ENCODE results near the gene JARID2.

Gene JARID2

GRCh38 chr6:15461127-15461944 is 215.5 kb downstream of the JARID2 start:
- no peak for DNase-seq (ENCODE audit: low read depth in 2 of 2)

GRCh38 chr6:15462256-15462655 is 216.4 kb downstream of the JARID2 start:
- DNase-seq (ENCODE audit: low read depth in 2 of 2): no peak

- peak; percentile 66 to 70 for DNase-seq (ENCODE audit: low read depth in 2 of 2)
Observed at GRCh38 chr6:15462717-15463525, 217.1 kb downstream of the JARID2 start.

- DNase-seq (ENCODE audit: low read depth in 2 of 2): no peak
Observed at GRCh38 chr6:15464211-15464725, 218.4 kb downstream of the JARID2 start.

GRCh38 chr6:15465212-15465611 is 219.3 kb downstream of the JARID2 start:
- no peak for DNase-seq (ENCODE audit: low read depth in 2 of 2)

- DNase-seq (ENCODE audit: low read depth in 2 of 2): no peak
Observed at GRCh38 chr6:15470746-15471145, 224.9 kb downstream of the JARID2 start.

GRCh38 chr6:15472621-15473020 is 226.8 kb downstream of the JARID2 start:
- DNase-seq (ENCODE audit: low read depth in 2 of 2): no peak

- DNase-seq (ENCODE audit: low read depth in 2 of 2): no peak
Observed at GRCh38 chr6:15473174-15473573, 227.3 kb downstream of the JARID2 start.

- DNase-seq (ENCODE audit: low read depth in 2 of 2): peak in 1 of 2 experiments; percentile 17
Observed at GRCh38 chr6:15473741-15474161, 227.9 kb downstream of the JARID2 start.

GRCh38 chr6:15474196-15474595 is 228.3 kb downstream of the JARID2 start:
- peak in 1 of 2 experiments; percentile 37 for DNase-seq (ENCODE audit: low read depth in 2 of 2)

- no peak for DNase-seq (ENCODE audit: low read depth in 2 of 2)
Observed at GRCh38 chr6:15475261-15475660, 229.4 kb downstream of the JARID2 start.

GRCh38 chr6:15475872-15476271 is 230.0 kb downstream of the JARID2 start:
- no peak for DNase-seq (ENCODE audit: low read depth in 2 of 2)

- DNase-seq (ENCODE audit: low read depth in 2 of 2): no peak
Observed at GRCh38 chr6:15476631-15477380, 230.9 kb downstream of the JARID2 start.

- DNase-seq (ENCODE audit: low read depth in 2 of 2): no peak
Observed at GRCh38 chr6:15477746-15478145, 231.9 kb downstream of the JARID2 start.

- DNase-seq (ENCODE audit: low read depth in 2 of 2): no peak
Observed at GRCh38 chr6:15479761-15480160, 233.9 kb downstream of the JARID2 start.

- no peak for DNase-seq (ENCODE audit: low read depth in 2 of 2)
Observed at GRCh38 chr6:15480525-15480924, 234.7 kb downstream of the JARID2 start.

GRCh38 chr6:15481390-15482291 is 235.8 kb downstream of the JARID2 start:
- no peak for DNase-seq (ENCODE audit: low read depth in 2 of 2)

- no peak for DNase-seq (ENCODE audit: low read depth in 2 of 2)
Observed at GRCh38 chr6:15483060-15483459, 237.2 kb downstream of the JARID2 start.

GRCh38 chr6:15484140-15484539 is 238.3 kb downstream of the JARID2 start:
- DNase-seq (ENCODE audit: low read depth in 2 of 2): no peak

- DNase-seq (ENCODE audit: low read depth in 2 of 2): no peak
Observed at GRCh38 chr6:15484821-15485220, 239.0 kb downstream of the JARID2 start.

- DNase-seq (ENCODE audit: low read depth in 2 of 2): no peak
Observed at GRCh38 chr6:15485936-15486335, 240.1 kb downstream of the JARID2 start.

All from fibroblast of skin of left quadriceps (primary cell).